PC-3 (cell line): ENCODE results near the gene PLPP1. TPM values are rescaled to one million over a fixed set of nuclear protein-coding genes. Genes with fewer than 3 reads are reported as not detected.

Source experiments
- ATAC-seq: fragments of 200-7000 bp; cut with Tn5 transposase; 2 replicates; pipeline ENCODE4 v1.9.1; 2020; ENCODE audit warnings: mild to moderate bottlenecking, moderate library complexity
- BruUV-seq: library from RNA; stranded (reverse); fragments of 400-500 nt; replicated peaks from 2 replicates; lab custom pipeline; 2021; lab: Mats Ljungman, UMichigan
- CTCF ChIA-PET: fragments of 300-600 bp; sonication (Branson Sonifier 250); formaldehyde crosslinking; loops from one replicate; lab custom pipeline; 2022; ENCODE audit warnings: antibody characterized with exemption; lab: Charles Lee
- POLR2A ChIA-PET: fragments of 300-600 bp; sonication (Branson Sonifier 250); formaldehyde crosslinking; loops from one replicate; lab custom pipeline; 2022; ENCODE audit warnings: antibody characterized with exemption; ENCODE audit not compliant: unreplicated experiment; lab: Charles Lee
- DNase-seq: peaks from one replicate; pipeline ENCODE4 v3.0.0-alpha.2; 2015
- H2AFZ ChIP-seq: fragments of 300-600 bp; sonication (generic); 2 replicates; pipeline ENCODE4 v1.6.0; 2016; ENCODE audit warnings: antibody characterized with exemption, low read length
- H3F3A ChIP-seq: fragments of 300-600 bp; sonication (generic); one replicate; pipeline ENCODE4 v1.6.0; 2017; ENCODE audit warnings: antibody characterized with exemption, low read length, control low read depth, mild to moderate bottlenecking; ENCODE audit not compliant: unreplicated experiment
- H3K27ac ChIP-seq: fragments of 300-600 bp; sonication (generic); 2 replicates; pipeline ENCODE4 v1.5.1; 2016; ENCODE audit warnings: mild to moderate bottlenecking, low read length
- H3K27me3 ChIP-seq: fragments of 300-600 bp; sonication (generic); 2 replicates; pipeline ENCODE4 v1.6.1; 2016; ENCODE audit warnings: low read length, mixed read lengths
- H3K36me3 ChIP-seq: fragments of 300-600 bp; sonication (generic); 2 replicates; pipeline ENCODE4 v1.6.1; 2016; ENCODE audit warnings: low read depth, mixed run types, low read length, mixed read lengths
- H3K4me1 ChIP-seq: fragments of 300-600 bp; sonication (generic); 2 replicates; pipeline ENCODE4 v1.5.1; 2016; ENCODE audit warnings: low read length; ENCODE audit not compliant: insufficient read depth
- H3K4me2 ChIP-seq: fragments of 300-600 bp; sonication (generic); 2 replicates; pipeline ENCODE4 v1.6.0; 2016; ENCODE audit warnings: low read length
- H3K4me3 ChIP-seq: fragments of 300-600 bp; sonication (generic); 2 replicates; pipeline ENCODE4 v1.5.1; 2016; ENCODE audit warnings: mild to moderate bottlenecking, low read length, mixed read lengths
- H3K79me2 ChIP-seq: fragments of 300-600 bp; sonication (generic); 2 replicates; pipeline ENCODE4 v1.6.1; 2017; ENCODE audit warnings: low read length, mixed read lengths
- H3K9ac ChIP-seq: fragments of 300-600 bp; sonication (generic); 2 replicates; pipeline ENCODE4 v1.6.0; 2016; ENCODE audit warnings: mild to moderate bottlenecking, low read length
- H3K9me2 ChIP-seq: fragments of 300-600 bp; sonication (generic); replicated peaks from 2 replicates; pipeline ENCODE4 v1.6.1; 2016; ENCODE audit warnings: mixed run types, low read length, mixed read lengths
- H3K9me3 ChIP-seq: fragments of 300-600 bp; sonication (generic); 2 replicates; pipeline ENCODE4 v1.6.1; 2016; ENCODE audit warnings: low read length, mixed read lengths
- H4K20me1 ChIP-seq: fragments of 300-600 bp; sonication (generic); 2 replicates; pipeline ENCODE4 v1.6.1; 2016; ENCODE audit warnings: low read length, mixed read lengths
- EZH2 ChIP-seq: fragments of 300-600 bp; sonication (generic); IDR thresholded peaks from one replicate; pipeline ENCODE4 v1.6.1; 2017; ENCODE audit warnings: antibody characterized with exemption, mild to moderate bottlenecking, low read length; ENCODE audit not compliant: unreplicated experiment
- EZH2phosphoT487 ChIP-seq: fragments of 300-600 bp; sonication (generic); IDR thresholded peaks from 2 replicates; pipeline ENCODE4 v1.6.1; 2018; ENCODE audit warnings: mild to moderate bottlenecking, antibody characterized with exemption, low read length, borderline replicate concordance
- intact Hi-C: fragments of 100-400 bp; cut with micrococcal nuclease; formaldehyde crosslinking; loops from 2 replicates; pipeline ENCODE4 v1.9.0; 2023
- total RNA-seq: library from RNA; depleted of rRNA; stranded (reverse); fragments of >200 nt; gene quantifications from 2 replicates; pipeline ENCODE4 v1.2.3, GENCODE V29; 2014
- TF ChIP-seq, protein P1 (sequence below): fragments of 300-600 bp; sonication (generic); conservative IDR thresholded peaks from 2 replicates; pipeline ENCODE4 v1.5.1; 2017; ENCODE audit warnings: antibody characterized with exemption, low read depth, mild to moderate bottlenecking, low read length

Gene PLPP1
- total RNA-seq, 1 experiment from 2014 or later: 16.2 TPM

DNA sequence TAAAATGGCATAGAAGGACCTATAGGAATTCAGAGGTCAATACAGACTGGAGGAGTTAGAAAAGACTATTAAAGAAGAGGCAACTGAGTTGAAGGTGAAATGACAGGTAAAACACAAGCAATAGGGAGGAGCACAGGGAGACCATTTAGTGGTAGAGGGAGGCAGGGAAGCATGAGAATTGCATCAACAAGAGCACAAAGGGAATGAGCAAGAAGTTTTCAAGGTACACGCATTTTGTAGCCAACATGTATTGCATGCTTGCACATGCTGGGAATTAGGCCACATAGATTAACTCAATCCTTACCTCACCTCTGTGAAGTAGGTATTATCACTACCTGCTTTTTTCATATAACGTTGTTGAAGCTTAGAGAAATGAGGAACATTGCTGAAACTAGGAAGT is 42.3 kb downstream of the PLPP1 start:
- H3F3A ChIP-seq: no peaks in the 10 kb centered on the region
- CTCF ChIA-PET: no interaction called here
- POLR2A ChIA-PET: no interaction called here
- no peaks in the 10 kb centered on the region for H3K4me1 ChIP-seq
- no peaks in the 10 kb centered on the region for H3K27me3 ChIP-seq
- no peaks in the 10 kb centered on the region for H3K36me3 ChIP-seq
- no peak for ATAC-seq
- H3K9ac ChIP-seq: no peak overlapping the region
- H4K20me1 ChIP-seq: no peaks in the 10 kb centered on the region
- H3K27ac ChIP-seq: no peak overlapping the region
- no peaks in the 10 kb centered on the region for H3K79me2 ChIP-seq
- no peak overlapping the region for H2AFZ ChIP-seq
- no TSS peak for BruUV-seq
- no peaks in the 10 kb centered on the region for H3K9me2 ChIP-seq
- H3K4me2 ChIP-seq: no peak overlapping the region
- no peaks in the 10 kb centered on the region for H3K9me3 ChIP-seq
- TF ChIP-seq EZH2 (no peak), EZH2phosphoT487 (no peak)
- TF ChIP-seq, protein P1, sequence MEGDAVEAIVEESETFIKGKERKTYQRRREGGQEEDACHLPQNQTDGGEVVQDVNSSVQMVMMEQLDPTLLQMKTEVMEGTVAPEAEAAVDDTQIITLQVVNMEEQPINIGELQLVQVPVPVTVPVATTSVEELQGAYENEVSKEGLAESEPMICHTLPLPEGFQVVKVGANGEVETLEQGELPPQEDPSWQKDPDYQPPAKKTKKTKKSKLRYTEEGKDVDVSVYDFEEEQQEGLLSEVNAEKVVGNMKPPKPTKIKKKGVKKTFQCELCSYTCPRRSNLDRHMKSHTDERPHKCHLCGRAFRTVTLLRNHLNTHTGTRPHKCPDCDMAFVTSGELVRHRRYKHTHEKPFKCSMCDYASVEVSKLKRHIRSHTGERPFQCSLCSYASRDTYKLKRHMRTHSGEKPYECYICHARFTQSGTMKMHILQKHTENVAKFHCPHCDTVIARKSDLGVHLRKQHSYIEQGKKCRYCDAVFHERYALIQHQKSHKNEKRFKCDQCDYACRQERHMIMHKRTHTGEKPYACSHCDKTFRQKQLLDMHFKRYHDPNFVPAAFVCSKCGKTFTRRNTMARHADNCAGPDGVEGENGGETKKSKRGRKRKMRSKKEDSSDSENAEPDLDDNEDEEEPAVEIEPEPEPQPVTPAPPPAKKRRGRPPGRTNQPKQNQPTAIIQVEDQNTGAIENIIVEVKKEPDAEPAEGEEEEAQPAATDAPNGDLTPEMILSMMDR: no peak
- intact Hi-C loops: no loop called here
- no peak for DNase-seq
- H3K4me3 ChIP-seq: no peak overlapping the region

DNA sequence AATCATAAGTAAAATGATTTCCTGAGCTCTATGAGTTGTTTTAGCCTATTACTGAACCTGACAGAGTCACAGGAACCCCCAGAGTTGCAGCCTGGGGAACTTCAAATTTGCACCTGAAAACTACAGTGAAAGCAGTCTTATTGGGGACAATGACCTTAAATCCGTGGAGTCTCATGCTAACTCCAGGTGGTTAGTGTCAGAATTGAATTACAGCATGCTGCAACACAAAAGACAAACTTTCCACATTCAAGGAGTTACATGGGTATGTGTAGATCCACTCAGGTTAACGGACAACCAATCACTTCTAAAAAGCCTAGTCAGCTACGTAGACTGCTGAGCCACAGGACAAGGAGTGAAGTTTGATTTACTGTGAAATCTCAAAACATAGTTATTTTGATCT is 49.7 kb downstream of the PLPP1 start:
- Histone ChIP-seq H3K79me2 (no peaks in the 10 kb centered on the region), H3K27me3 (no peaks in the 10 kb centered on the region), H3K4me1 (peaks cover 10% of the 10 kb centered on the region), H2AFZ (no peak overlapping the region), H3F3A (no peaks in the 10 kb centered on the region), H3K9me3 (no peaks in the 10 kb centered on the region), H3K4me2 (no peak overlapping the region), H4K20me1 (no peaks in the 10 kb centered on the region), H3K36me3 (no peaks in the 10 kb centered on the region), H3K4me3 (no peak overlapping the region), H3K27ac (no peak overlapping the region), H3K9ac (no peak overlapping the region), H3K9me2 (no peaks in the 10 kb centered on the region)
- DNase-seq: no peak
- intact Hi-C loops: no loop called here
- no peak for ATAC-seq
- ChIA-PET POLR2A (no interaction called here), CTCF (no interaction called here)
- TF ChIP-seq, protein P1: no peak
- TF ChIP-seq EZH2phosphoT487: no peak
- TF ChIP-seq EZH2: no peak
- no TSS peak for BruUV-seq

DNA sequence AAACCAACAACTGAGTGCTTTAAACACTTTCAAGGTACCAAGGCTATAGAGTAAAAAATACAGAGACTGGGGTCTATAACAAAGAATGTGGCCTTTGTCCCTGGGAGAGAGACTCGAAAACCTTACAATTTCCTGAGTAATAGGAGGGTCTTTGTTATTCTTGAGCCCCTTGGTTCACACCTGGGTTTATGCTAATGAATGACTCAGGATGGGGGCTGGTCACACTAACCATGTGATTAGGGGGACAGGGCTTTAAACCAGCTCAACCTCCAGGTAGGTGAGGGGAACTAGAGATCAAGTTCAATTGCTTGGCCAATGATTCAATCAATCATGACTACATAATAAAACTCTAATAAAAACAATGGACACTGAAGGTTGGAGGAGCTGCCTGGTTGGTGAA is 50.2 kb downstream of the PLPP1 start:
- Histone ChIP-seq H3K4me3 (no peak overlapping the region), H3K27ac (no peak overlapping the region), H4K20me1 (no peaks in the 10 kb centered on the region), H3K79me2 (no peaks in the 10 kb centered on the region), H3K27me3 (no peaks in the 10 kb centered on the region), H3K4me1 (peaks cover 10% of the 10 kb centered on the region), H3K4me2 (no peak overlapping the region), H3K9me3 (no peaks in the 10 kb centered on the region), H2AFZ (no peak overlapping the region), H3K9me2 (no peaks in the 10 kb centered on the region), H3K36me3 (no peaks in the 10 kb centered on the region), H3F3A (no peaks in the 10 kb centered on the region), H3K9ac (no peak overlapping the region)
- CTCF ChIA-PET: no interaction called here
- POLR2A ChIA-PET: no interaction called here
- DNase-seq (no peak), ATAC-seq (no peak)
- TF ChIP-seq, protein P1: no peak
- TF ChIP-seq EZH2phosphoT487 (no peak), EZH2 (no peak)
- BruUV-seq: no TSS peak
- intact Hi-C loops: no loop called here
